Fibroblast of skin of left biceps (primary cell): ENCODE results near the gene GALNS.

Source experiments
- DNase-seq, 2 experiments: peaks; one replicate each; pipeline ENCODE4 v3.0.0-alpha.2; 2013; ENCODE audit warnings: low read depth in 2 of 2

Gene GALNS

GRCh38 chr16:88856122-88856827, 472 bp downstream of the GALNS start:
- DNase-seq, result no peak

DNA sequence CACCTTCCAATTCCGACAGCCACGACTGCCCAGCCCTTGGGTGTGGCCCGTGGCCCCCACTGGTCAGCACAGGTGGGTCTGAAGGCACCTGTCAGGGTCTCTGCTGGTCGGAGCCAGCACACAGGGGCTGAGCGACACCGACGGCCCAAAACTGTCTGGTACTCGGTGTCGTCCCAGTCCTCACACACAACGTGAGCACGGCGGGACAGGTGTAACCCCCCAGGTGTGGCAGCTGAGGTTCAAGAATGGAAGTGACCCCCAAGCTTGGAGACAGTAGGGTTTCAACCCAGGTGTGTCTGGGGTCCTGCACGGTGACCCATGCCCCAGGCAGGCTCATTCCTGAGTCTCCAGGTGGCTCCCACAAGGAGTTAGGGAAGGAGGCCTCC, 1.0 kb downstream of the GALNS start:
- DNase-seq, result no peak

GRCh38 chr16:88855176-88855575, 1.6 kb downstream of the GALNS start:
- no peak for DNase-seq

DNA sequence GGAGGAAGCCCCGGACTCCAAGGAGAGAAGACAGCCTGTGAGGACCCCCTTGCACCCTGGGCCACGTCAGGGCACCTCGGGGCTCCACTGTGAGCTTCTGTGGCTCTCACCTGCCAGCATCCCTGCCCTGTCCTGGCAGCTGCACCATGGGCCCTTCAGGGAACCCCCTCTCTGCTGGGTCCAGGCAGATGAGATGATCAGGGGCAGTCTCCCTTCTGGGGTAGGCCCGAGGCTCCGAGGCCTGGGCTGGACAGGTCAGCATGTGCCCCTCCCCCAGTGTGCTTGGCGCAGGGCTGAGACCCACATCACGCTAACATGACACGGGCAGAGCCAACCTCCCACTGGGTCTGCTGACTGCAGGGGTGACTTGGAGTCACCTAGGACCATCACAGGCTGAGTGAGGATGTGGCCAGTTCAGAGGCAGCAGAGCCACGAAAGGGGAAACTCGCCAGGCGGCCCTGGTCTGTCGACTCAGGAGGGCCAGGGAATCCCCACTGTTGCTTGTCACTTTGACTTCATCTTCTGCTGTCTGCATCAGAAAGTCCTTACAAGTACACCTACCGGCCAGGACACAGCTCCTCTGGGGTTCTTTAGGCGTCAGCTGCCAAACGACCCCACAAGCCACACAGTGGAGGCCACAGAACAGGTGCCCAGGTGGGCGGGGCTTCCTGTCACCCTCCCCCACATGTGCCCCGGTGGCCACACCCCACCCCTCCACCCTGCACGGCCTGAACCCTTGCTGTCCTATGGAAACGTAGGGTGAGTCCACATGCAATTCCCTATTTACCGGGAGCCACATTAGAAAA, 2.2 kb downstream of the GALNS start:
- DNase-seq, result no peak

GRCh38 chr16:88853325-88853941, 3.3 kb downstream of the GALNS start:
- DNase-seq, result no peak

DNA sequence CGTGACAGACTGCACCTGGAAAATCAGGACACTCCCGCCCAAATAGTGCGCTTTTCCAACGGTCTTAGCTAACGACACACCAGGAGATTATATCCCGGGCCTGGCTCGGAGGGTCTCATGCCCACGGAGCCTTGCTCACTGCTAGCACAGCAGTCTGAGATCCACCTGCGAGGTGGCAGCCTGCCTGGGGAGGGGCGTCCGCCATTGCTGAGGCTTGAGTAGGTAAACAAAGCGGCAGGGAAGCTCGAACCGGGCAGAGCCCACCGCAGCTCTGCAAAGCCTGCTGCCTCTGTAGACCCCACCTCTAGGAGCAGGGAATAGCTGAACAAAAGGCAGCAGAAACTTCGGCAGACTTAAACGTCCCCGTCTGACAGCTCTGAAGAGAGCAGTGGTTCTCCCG, 5.1 kb downstream of the GALNS start:
- no peak for DNase-seq

DNA sequence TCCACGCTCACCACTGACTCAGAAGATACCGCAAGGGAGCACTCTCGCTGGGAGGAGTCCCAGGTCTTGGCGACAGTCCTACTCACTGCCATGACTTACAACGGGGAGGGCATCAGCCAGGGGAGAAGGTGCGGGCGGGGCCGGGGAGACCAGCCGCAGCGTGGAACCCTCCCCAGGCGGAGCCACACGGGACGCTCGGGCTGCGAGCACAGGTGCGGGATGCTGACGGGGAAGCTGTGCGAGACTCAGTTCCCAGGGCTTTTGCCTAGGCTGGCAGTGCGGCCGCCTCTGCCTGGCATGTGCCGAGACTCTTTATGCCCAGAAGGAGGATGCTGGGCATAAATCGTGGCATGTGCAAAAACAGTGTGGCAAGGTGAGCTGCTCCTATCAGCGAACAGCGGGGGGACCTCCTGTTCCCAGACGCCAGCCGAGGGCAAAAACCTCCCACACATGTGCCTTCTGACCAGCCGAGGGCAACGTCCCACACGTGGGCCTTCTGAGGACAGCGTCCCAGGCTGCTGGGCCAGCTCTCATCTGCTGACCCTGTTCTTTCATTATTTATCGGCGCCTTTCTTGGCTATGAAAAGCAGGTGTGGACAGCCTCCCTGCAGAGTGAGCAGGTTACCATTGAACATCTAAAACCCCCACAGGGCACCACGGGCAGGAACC, 6.1 kb downstream of the GALNS start:
- no peak for DNase-seq

DNA sequence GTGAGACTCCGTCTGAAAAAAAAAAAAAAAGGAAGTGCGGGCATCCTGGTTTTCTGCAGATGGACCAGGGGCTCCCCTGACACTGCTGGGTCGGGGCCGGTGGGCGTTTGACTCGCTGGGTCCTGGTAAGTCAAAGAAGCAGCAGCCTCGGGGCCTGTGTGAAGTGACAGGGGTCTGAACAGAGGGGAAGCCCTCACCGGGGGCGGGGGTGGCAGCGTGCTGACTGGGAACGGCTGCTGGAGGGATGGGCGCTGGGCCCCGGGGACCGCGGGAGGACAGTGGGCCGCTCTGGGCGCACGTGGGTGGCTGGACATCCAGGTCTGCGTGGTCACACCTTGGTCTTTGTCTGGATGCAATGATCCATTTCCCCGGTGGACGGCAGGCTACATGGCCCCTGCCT, 8.2 kb downstream of the GALNS start:
- DNase-seq, result no peak

GRCh38 chr16:88847654-88848053, 9.1 kb downstream of the GALNS start:
- no peak for DNase-seq

DNA sequence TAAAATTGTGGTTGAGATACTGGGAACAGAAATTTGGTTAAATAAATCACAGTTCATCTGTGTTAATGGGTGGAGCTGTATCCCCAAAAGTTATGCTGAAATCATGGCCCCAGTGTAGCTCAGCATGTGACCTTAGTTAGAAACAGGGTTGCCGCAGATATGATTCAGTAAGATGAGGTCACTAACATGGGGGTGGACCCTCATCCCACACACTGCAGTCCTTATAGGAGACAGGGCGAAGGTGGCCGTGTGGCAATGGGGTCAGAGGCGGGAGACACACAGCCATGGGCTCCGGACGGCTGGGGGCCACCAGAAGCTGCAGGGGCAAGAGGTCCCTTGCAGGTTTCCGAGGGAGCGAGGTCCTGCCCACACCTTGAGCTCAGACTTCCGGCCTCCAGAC, 10.7 kb downstream of the GALNS start:
- DNase-seq, result no peak

DNA sequence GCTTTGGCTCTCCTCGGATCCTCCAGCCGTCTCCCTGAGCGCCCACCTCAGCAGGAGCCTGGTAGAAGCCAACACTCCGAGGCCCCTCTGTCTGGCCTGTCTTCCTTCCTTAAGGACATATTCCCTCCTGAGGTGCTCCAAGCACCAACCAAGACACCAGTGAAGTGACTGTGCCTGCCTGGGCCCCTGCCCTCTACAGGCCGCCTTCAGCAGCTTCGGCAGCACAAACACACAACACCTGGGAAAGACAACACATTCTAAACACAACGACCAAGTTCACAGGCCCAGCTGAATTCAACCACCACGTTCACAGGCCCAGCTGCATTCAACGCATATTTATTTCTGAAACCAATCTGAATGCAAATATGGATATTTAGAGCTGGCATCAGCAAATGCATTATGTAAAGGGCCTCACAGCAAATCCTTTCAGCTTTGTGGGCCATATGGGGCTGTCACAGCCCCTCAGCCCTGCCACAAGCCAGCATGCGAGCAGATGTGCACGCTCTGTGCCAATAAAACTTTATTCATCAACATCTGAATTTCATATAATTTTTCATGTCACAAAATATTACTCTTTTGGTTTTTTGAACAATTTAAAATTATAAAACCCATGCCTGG, 12.2 kb downstream of the GALNS start:
- no peak for DNase-seq

DNA sequence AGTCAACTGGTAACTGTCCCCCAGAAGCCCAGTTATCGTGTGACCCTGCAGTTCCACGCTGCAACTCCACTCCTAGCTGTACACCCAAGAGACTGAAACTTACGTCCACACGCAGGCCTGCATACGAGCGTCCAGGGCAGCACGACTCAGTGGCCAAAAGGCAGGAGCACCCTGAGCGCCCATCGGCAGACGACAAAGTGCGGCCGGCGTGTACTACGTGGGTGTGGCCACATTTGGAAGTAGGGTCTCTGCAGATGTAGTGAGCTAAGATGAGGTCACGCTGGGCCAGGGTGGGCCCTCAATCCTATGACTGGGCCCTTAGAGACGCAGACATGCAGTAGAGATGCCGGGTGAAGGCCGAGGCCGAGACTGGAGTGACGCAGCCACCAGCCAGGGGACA, 13.5 kb downstream of the GALNS start:
- no peak for DNase-seq

DNA sequence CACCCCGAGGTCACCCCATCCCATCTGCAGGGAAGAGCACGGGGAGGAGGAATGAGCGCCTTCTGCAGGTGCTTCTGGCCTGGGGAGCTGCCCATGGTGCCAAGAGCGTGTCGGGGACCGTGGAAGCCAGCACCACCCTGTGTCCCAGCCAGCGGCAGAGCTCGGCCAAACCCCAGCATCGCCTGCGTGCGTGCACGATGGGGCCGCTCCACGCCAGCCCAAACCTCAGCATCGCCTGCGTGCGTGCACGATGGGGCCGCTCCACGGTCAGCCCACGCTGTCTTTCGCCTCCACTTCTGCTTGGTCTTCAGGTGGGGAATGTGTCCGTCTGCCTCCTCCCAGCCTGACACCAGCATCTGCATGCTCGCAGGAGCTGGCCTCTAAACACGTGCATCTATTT, 13.9 kb downstream of the GALNS start:
- no peak for DNase-seq

DNA sequence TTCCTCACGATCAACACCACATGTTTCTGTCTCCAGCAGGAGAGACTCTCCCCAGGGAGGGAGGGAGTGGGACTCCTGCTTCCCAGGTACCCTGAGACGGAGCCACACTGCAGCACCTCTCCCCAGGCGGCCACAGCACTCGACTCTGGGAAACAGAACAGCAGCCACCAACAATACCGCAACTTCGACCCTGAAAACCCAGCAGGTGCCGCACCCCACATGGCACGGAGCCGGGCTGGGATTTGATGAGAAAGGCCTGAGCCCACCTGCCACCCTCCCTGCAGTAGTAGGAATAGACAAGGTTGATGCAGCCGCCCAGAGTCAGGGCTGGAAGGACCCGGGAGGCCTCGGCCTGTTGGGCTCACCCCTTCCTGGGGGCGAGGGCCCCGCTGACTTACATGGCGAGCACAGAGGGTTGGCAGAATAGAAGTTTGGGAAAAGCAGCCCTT, 14.4 kb downstream of the GALNS start:
- no peak for DNase-seq

DNA sequence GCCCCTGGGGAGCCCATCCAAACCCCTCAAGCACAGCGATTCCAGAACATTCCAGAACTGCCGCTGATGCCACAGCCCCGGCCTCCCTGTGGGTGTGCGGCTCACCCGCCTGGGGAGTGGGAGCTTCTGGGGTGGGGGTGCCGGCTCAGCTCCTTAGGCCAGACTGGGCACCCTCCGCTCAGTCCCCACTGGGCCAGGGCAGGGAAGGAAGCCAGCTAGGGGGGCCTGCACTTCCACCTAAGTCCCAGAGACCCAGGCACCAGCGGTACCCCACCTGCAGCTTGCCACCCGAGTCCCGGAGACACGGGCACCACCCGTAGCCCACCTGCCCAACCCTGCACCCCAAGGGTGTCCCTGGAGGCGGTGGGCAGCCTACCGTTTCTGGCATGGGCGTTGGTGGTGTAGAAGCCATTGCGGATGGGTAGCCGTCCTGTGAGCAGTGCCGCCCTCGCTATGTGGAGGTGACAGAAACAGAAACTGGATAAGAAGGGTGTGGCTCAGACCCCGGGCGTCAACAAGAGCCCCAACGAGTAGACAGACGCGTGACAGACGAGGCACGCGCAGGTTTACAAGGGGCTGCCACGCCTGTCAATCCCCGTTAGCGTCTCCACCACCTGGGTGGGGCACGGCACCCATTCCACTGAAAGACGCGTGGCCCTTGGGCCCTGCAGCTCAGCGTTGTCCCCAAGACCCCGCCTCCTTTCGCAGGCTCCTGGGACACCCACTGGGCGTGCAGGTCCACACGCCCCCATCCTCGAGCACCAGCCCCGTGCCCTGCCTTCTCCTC, 15.0 kb downstream of the GALNS start:
- DNase-seq, result no peak

DNA sequence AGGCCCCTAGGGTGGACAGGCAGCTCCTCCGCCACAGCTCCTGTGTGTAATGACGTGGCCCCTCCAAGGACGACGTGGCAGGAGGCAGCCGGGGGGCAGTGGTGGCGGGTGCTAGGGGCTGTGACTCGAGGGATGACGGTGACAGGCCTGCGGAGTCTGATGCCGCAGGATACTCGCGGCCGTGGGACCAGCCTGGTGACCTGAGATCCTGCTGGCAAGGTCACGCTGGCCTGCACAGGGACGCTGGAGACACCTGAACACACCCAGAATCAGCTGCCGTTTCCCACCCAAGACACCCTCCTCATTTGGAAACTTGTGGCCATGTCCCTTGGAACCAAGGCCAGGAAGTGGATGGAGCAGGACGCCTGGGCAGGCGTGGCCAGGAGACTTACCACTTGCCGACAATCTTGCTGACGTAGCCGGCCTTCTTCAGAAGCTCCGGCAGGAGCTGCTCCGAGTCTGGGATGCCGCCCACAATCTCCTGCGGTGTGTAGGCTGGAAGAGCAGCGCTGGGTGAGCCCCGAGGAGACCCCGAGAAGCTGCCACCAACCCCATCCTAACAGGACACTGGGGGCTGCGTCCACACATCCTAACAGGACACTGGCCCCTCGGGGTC, 16.0 kb downstream of the GALNS start:
- no peak for DNase-seq

DNA sequence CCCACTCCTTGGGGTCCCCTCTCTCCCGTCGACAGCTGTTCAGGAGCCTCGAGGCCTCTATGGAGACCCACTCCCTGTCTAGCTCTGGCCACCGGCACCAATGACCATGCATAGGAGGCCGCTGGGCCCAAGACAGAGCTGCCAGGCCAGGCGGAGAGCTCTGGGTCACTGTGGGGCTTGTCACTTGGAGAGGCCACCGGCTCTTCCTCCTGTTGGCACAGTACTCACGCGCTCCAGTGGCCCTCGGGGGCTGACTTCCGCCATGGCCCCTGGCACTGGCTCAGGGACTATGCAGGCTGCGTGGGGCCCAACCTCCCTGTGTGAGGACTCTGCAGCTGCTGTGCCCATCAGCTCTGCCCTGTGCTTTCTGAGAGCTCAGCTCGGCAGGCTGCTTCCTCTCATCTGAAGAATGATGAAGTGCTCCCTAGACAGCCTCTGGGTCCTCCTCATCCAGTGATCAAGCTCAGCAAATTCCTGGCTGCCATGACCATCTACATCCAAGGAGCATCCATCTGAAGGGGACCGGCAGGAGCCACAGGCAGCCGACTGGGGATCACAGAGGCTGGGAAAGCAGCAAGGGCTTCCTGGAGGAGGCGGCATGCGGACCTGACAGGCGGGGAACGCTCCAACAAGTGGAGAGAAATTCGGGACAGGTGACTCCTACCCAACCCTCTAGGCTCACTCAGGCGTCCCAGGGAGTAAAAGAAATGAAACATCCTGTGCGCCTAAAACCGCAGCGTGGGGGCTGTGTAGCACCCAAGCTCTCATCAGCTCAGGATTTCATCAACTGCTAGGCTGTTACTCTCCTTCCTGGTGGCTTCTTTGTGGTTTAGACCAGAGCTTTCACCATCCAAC, 16.8 kb downstream of the GALNS start:
- no peak for DNase-seq

DNA sequence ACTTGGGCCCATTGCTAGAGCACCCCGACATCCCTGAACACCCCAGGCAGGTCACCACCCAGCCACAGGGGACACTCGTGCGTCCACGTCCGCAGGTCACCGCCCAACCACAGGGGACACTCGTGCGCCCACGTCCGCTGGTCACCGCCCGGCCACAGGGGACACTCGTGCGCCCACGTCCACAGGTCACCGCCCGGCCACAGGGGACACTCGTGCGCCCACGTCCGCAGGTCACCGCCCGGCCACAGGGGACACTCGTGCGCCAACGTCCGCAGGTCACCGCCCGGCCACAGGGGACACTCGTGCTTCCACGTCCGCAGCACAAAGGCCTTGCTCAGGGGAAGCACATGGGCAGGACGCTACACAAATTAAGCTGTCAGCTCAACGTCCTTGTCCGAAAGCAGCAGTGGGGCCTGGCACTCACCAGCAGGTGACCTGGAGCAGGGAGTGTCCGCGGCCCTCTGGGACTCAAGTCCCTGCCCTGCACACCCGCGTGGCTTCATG, 17.7 kb downstream of the GALNS start:
- DNase-seq, result no peak

DNA sequence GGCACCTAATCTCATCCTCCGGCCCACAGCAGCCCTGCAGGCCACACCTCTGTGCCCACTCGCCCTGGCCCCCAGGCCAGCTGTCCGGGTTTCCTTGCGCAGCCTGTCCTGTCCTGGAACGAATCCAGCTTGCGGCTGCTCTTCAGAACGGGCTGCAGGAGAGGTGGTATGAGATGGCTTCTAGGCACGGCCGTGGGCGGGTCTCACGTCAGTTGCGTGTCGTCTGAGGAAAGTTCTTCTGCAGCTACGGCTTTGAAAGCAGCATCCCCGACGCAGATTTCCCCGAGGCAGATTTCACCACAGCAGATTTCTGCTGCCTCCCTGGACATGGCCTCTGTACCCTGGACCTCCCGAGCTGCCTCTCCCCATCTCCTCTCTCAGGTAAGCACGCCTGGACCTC, 18.2 kb downstream of the GALNS start:
- no peak for DNase-seq

GRCh38 chr16:88837806-88838205, 18.9 kb downstream of the GALNS start:
- no peak for DNase-seq
